OCI-LY7 (cell line): ENCODE measurements around the gene ISCU. TPM values are rescaled to one million over a fixed set of nuclear protein-coding genes. Genes with fewer than 3 reads are reported as not detected.

Source experiments
- BruUV-seq: library from RNA; stranded (reverse); fragments of 400-500 nt; replicated peaks from 2 replicates; lab custom pipeline; 2021; lab: Mats Ljungman, UMichigan
- CTCF ChIA-PET: fragments of 300-600 bp; sonication (Branson Sonifier 250); formaldehyde crosslinking; loops from one replicate; lab custom pipeline; 2022; ENCODE audit warnings: antibody characterized with exemption; ENCODE audit not compliant: unreplicated experiment; lab: Charles Lee
- POLR2A ChIA-PET: fragments of 300-600 bp; sonication (Branson Sonifier 250); formaldehyde crosslinking; loops from one replicate; lab custom pipeline; 2022; ENCODE audit warnings: antibody characterized with exemption; lab: Charles Lee
- DNase-seq: peaks from one replicate; pipeline ENCODE4 v3.0.0-alpha.2; 2015; ENCODE audit warnings: low spot score
- H2AFZ ChIP-seq: fragments of 200-600 bp; sonication (generic), shearing (Covaris generic); 2 replicates; pipeline ENCODE4 v1.6.1; 2014; ENCODE audit warnings: mild to moderate bottlenecking, antibody characterized with exemption, low read length, moderate library complexity
- H3K27ac ChIP-seq: fragments of 200-600 bp; sonication (generic); 2 replicates; pipeline ENCODE4 v1.5.1; 2014; ENCODE audit warnings: mixed run types, low read depth, mild to moderate bottlenecking, moderate library complexity, low read length, inconsistent platforms; ENCODE audit not compliant: poor library complexity, severe bottlenecking
- H3K36me3 ChIP-seq: fragments of 200-600 bp; sonication (generic); 2 replicates; pipeline ENCODE4 v1.6.1; 2014; ENCODE audit warnings: mild to moderate bottlenecking, antibody characterized with exemption, low read length, moderate library complexity, mixed read lengths; ENCODE audit not compliant: insufficient read depth
- H3K4me1 ChIP-seq: fragments of 200-600 bp; sonication (generic); 2 replicates; pipeline ENCODE4 v1.5.1; 2014; ENCODE audit warnings: mild to moderate bottlenecking, low read length; ENCODE audit not compliant: insufficient read depth, poor library complexity, severe bottlenecking
- H3K4me2 ChIP-seq: fragments of 200-600 bp; sonication (generic); 2 replicates; pipeline ENCODE4 v1.6.1; 2014; ENCODE audit warnings: mild to moderate bottlenecking, low read length
- H3K4me3 ChIP-seq: fragments of 200-600 bp; sonication (generic); 2 replicates; pipeline ENCODE4 v1.5.1; 2014; ENCODE audit warnings: mild to moderate bottlenecking, low read depth, low read length; ENCODE audit not compliant: poor library complexity, severe bottlenecking
- H3K79me2 ChIP-seq: fragments of 200-600 bp; sonication (generic); 2 replicates; pipeline ENCODE4 v1.6.1; 2016; ENCODE audit warnings: low read depth, mild to moderate bottlenecking, low read length, moderate library complexity, mixed read lengths; ENCODE audit not compliant: insufficient read depth
- H3K9me2 ChIP-seq: fragments of 200-600 bp; sonication (generic); 2 replicates; pipeline ENCODE4 v1.6.1; 2016; ENCODE audit warnings: mild to moderate bottlenecking, low read length, mixed read lengths; ENCODE audit not compliant: insufficient read depth
- H3K9me3 ChIP-seq: fragments of 200-600 bp; sonication (generic); 2 replicates; pipeline ENCODE4 v1.6.1; 2014; ENCODE audit warnings: mild to moderate bottlenecking, mixed run types, low read length, mixed read lengths
- H4K20me1 ChIP-seq: fragments of 200-600 bp; sonication (generic); 2 replicates; pipeline ENCODE4 v1.6.1; 2014; ENCODE audit warnings: mild to moderate bottlenecking, antibody characterized with exemption, low read length, moderate library complexity, mixed read lengths; ENCODE audit not compliant: insufficient read depth
- EZH2phosphoT487 ChIP-seq: fragments of 200-600 bp; sonication (generic); IDR thresholded peaks from 2 replicates; pipeline ENCODE4 v1.6.1; 2018; ENCODE audit warnings: low read depth, borderline replicate concordance, mild to moderate bottlenecking, mixed run types, antibody characterized with exemption, low read length, moderate library complexity, mixed read lengths
- intact Hi-C: fragments of 100-400 bp; cut with micrococcal nuclease; formaldehyde crosslinking; loops from one replicate; pipeline ENCODE4 v1.10.0; 2022; ENCODE audit not compliant: unreplicated experiment
- total RNA-seq, 2 experiments: library from RNA; depleted of rRNA in 1 of 2; stranded (reverse); fragments of >200 nt in 1 of 2; shearing (Covaris generic) in 1 of 2; gene quantifications; 2 replicates each; pipeline ENCODE4 v1.2.3, GENCODE V29; 2014 to 2022
- TF ChIP-seq, protein P1 (sequence below): fragments of 200-600 bp; sonication (generic); conservative IDR thresholded peaks from 2 replicates; pipeline ENCODE4 v1.5.1; 2014; ENCODE audit warnings: mild to moderate bottlenecking, antibody characterized with exemption, low read length, moderate library complexity, mixed read lengths

ISCU gene
- total RNA-seq, 2 experiments from 2014 or later = 123 to 146 TPM

DNA sequence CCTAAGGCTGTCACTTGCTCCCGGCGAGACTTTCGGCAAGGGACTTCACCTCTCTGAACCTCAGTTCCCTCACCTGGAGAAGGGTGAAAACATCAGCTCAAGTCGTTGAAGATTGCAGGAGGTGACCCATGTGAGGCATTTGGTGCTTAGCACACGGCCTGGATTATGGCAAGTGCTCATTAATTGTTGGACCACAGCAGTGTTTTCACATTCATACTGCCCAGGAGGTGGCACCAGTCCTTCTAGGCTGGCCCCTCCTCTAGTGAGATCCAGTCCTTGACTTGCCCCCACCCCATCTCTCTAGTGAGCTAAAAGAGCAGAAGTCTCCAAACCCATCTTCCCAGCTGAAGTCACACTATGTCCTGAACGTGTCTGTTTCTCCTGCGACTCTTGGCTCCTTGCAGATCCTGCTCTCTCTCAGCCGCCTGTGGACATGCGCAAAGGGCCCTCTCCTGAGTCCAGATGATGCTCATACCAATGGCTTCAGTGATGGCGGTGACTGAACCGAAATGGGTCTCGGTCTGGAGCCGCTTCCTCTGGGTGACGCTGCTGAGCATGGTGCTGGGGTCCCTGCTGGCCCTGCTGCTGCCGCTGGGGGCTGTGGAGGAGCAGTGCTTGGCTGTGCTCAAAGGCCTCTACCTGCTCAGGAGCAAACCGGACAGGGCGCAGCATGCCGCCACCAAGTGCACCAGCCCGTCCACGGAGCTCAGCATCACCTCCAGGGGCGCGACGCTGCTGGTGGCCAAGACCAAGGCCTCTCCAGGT is 45.7 kb upstream of the ISCU start:
- CTCF ChIA-PET = no interaction called here
- TF ChIP-seq, protein P1, sequence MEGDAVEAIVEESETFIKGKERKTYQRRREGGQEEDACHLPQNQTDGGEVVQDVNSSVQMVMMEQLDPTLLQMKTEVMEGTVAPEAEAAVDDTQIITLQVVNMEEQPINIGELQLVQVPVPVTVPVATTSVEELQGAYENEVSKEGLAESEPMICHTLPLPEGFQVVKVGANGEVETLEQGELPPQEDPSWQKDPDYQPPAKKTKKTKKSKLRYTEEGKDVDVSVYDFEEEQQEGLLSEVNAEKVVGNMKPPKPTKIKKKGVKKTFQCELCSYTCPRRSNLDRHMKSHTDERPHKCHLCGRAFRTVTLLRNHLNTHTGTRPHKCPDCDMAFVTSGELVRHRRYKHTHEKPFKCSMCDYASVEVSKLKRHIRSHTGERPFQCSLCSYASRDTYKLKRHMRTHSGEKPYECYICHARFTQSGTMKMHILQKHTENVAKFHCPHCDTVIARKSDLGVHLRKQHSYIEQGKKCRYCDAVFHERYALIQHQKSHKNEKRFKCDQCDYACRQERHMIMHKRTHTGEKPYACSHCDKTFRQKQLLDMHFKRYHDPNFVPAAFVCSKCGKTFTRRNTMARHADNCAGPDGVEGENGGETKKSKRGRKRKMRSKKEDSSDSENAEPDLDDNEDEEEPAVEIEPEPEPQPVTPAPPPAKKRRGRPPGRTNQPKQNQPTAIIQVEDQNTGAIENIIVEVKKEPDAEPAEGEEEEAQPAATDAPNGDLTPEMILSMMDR = peak; percentile 43; the same call in 1 of the 2 replicates
- TF ChIP-seq EZH2phosphoT487 = no peak
- POLR2A ChIA-PET = interaction anchor here (0.7 to 1.6 kb wide), 3 partner anchors 16 to 874 kb away, joined by 3 to 6 read pairs (median 3); partner anchors contain the start of gene SART3
- Histone ChIP-seq H3K27ac (no peak overlapping the region), H2AFZ (no peak overlapping the region), H3K4me1 (peaks cover 17% of the 10 kb centered on the region), H3K36me3 (peaks cover 50% of the 10 kb centered on the region), H3K4me3 (peak overlapping the region; percentile 84), H3K9me2 (no peaks in the 10 kb centered on the region), H4K20me1 (no peaks in the 10 kb centered on the region), H3K4me2 (peak overlapping the region; percentile 90), H3K79me2 (no peaks in the 10 kb centered on the region), H3K9me3 (no peaks in the 10 kb centered on the region)
- no TSS peak for BruUV-seq
- intact Hi-C loops = loop anchor here (5.0 to 10.0 kb wide), 3 partner anchors 101 to 752 kb away; partner anchors contain the start of gene PRDM4
- DNase-seq = peak; percentile 36

DNA sequence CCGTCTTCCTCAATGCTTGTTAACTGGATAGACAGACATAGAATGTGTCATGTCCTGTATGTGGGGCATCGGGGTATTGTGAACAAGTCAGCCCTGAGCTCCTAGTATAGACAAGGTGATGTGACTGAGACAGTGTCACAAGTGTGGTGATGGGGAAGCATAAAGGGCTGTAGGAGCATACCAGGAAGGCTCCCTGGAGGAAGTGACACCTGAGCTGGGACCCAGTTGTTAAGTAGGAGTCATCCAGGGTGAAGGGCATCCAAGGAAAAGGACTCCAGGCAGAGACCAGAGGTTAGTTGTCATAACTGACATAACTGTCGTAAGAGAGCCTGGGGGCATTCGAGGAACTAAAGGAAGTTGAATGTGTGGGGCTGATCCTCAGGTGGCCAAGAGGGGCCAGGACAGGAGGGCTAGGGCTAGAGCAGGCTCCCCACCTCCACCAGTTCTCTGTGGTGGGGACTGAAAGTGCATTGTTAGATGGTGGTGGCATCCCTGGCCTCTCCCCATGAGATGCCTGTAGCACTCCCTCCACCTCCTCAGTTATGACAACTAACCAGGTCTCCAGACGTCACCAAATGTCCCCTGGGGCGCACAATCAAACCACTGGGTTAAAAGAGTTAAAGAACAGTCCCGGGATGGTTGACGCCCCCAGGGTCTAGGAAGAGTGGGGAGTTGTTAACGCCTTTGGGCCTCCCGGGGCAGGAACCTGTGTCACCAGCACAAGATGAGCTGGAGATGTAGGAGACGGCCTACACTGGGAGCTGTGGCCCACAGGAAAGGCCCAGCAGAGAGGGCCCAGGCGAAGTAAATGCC is 44.9 kb upstream of the ISCU start:
- no peak overlapping the region for H2AFZ ChIP-seq
- no peak overlapping the region for H3K4me3 ChIP-seq
- DNase-seq = no peak
- no TSS peak for BruUV-seq
- CTCF ChIA-PET = no interaction called here
- no peaks in the 10 kb centered on the region for H3K9me2 ChIP-seq
- TF ChIP-seq EZH2phosphoT487 = no peak
- TF ChIP-seq, protein P1 = no peak
- no peaks in the 10 kb centered on the region for H4K20me1 ChIP-seq
- no peaks in the 10 kb centered on the region for H3K79me2 ChIP-seq
- POLR2A ChIA-PET = interaction anchor here (0.7 kb wide), 1 partner anchor 875 kb away, joined by 3 read pairs; no protein-coding TSS in a partner anchor
- no peak overlapping the region for H3K4me2 ChIP-seq
- peaks cover 9% of the 10 kb centered on the region for H3K4me1 ChIP-seq
- no peak overlapping the region for H3K27ac ChIP-seq
- H3K9me3 ChIP-seq = no peaks in the 10 kb centered on the region
- H3K36me3 ChIP-seq = peaks cover 58% of the 10 kb centered on the region
- intact Hi-C loops = loop anchor here (5.0 to 10.0 kb wide), 3 partner anchors 100 to 753 kb away; partner anchors contain the start of gene PRDM4
